Omental fat pad (tissue), 4 donors: ENCODE results near the gene PCBD1. TPM values are rescaled to one million over a fixed set of nuclear protein-coding genes. Genes with fewer than 3 reads are reported as not detected.
"Not testable (repeated sequence)": the region's sequence is repeated elsewhere in the genome, so short reads cannot be mapped to it uniquely, and the experiment has no call there.

Source experiments
- ATAC-seq: fragments of 150-250 bp; one replicate; pipeline ENCODE4 v1.9.1; 2016; ENCODE audit warnings: mild to moderate bottlenecking, moderate library complexity; ENCODE audit not compliant: low FRiP score
- DNase-seq: peaks from one replicate; pipeline ENCODE4 v3.0.0-alpha.2; 2019; ENCODE audit warnings: low spot score
- total RNA-seq, 4 donors: library from RNA; depleted of rRNA; stranded (reverse); fragments of >200 nt; gene quantifications; one replicate each; pipeline ENCODE4 v1.1.0, GENCODE V29; 2016
- TF ChIP-seq, protein P1 (sequence below), 3 donors: fragments of 450-650 bp; IDR thresholded peaks; one replicate each; pipeline ENCODE4 v1.5.1; 2016 to 2017; ENCODE audit warnings: antibody characterized with exemption in 3 of 3, mild to moderate bottlenecking in 3 of 3, moderate library complexity in 2 of 3

The PCBD1 gene
- total RNA-seq, 4 donors from 2014 or later: 47.0 to 77.2 (median 64.3) TPM

DNA sequence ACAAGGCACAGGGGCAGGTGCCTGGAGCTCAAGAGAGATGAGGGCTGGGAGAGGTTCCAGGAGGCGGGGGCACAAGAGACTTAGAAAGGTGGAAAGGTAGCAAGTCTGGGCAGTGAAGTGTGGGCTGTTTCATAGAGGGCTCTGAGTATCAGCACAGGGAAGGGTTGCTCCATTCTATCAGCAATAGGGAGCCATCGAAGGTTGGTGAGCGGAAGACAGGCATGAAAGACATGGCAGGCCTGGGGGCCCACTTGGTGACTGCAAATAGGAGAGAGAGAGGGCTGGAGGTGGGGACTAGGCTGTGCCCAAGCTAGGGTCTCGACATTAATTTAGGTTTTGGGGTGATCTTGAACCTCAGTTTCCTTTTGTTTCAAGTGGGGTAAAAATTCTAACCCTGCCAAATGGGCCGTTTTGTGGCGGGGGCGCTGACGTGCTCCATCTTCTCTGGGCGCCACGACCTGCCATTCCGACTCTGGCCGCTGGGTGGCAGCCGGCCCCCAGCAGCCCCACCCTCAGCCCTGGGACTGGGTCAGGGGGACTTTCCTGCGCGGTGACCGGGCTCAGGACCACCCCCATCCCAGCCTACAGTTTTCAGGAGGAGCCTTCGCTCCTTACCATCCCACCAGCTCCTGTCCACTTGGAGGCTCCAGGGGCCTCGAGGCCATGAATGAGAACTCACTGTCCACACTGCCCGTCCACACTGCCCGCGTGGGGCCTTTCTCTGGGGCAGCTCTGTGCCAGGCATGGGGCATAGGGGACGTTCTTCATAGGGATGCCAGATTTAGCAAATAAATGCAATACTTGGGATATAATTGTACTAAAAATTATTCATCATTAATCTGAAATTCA lies 37.2 kb upstream of the PCBD1 start:
- DNase-seq: peak; percentile 32
- peak; percentile 30 for ATAC-seq
- TF ChIP-seq, protein P1, sequence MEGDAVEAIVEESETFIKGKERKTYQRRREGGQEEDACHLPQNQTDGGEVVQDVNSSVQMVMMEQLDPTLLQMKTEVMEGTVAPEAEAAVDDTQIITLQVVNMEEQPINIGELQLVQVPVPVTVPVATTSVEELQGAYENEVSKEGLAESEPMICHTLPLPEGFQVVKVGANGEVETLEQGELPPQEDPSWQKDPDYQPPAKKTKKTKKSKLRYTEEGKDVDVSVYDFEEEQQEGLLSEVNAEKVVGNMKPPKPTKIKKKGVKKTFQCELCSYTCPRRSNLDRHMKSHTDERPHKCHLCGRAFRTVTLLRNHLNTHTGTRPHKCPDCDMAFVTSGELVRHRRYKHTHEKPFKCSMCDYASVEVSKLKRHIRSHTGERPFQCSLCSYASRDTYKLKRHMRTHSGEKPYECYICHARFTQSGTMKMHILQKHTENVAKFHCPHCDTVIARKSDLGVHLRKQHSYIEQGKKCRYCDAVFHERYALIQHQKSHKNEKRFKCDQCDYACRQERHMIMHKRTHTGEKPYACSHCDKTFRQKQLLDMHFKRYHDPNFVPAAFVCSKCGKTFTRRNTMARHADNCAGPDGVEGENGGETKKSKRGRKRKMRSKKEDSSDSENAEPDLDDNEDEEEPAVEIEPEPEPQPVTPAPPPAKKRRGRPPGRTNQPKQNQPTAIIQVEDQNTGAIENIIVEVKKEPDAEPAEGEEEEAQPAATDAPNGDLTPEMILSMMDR (IDR thresholded peaks at IDR 0.05): peak in 1 of 3 donors; percentile 78

DNA sequence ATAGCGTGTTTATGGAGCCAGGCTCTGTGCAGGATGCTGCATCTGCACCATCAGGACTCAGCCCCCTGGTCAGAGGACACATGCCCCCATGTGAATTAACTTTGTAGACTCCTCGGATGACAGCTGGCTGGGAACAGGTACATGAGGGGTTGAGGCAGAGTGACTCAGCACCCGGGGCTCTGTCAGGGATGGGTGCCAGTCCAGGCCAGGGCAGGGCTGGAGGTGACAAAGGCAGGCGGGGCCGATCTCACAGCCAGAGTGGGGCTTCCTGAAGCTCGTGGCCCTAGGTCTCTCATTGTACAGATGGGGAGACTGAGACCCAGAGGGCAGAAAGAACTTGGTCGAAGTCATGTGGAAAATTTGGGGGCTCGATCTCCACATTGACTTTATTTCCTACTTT lies 35.3 kb upstream of the PCBD1 start:
- DNase-seq (no peak), ATAC-seq (no peak)
- TF ChIP-seq, protein P1 (IDR thresholded peaks at IDR 0.05): no peak

DNA sequence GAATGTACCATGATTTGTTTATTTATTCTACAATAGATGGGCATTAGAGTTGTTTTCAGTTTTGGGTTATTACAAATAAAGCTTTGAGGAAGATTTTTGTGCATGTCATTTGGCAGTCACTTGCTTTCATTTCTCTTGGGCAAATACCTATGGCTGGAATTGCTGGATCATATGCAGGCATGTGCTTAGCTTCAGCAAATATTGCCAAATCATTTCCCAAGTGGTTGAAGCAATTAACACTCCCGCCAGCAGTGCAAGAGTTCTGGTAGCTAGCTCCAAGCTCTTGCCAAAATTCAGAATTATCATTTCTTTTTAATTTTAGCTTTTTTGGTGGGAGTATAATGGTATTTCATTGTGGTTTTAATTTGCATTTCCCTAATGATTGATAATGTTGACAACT lies 32.9 kb upstream of the PCBD1 start:
- TF ChIP-seq, protein P1 (IDR thresholded peaks at IDR 0.05): no peak
- no peak for ATAC-seq
- no peak for DNase-seq

DNA sequence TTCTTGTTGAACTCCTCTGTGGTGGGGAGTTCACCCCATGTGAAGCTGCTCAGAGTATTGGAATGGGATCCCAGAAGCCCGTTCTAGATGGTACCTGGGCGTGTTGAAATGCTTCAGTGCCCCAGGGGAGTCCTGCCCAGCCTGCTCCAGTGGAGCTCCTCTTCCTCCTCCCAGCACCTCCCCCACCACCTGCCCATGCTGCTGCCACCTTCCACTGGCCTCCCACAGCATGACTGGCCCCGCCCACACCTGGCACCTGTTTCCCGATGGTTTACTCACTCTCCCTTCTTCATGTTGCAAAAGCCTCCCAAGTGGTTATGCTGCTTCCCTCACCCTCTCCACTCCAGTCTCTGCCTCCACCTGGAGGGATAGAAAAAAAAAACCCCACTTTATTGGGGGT lies 32.2 kb upstream of the PCBD1 start:
- DNase-seq (no peak), ATAC-seq (no peak)
- TF ChIP-seq, protein P1 (IDR thresholded peaks at IDR 0.05): no peak

DNA sequence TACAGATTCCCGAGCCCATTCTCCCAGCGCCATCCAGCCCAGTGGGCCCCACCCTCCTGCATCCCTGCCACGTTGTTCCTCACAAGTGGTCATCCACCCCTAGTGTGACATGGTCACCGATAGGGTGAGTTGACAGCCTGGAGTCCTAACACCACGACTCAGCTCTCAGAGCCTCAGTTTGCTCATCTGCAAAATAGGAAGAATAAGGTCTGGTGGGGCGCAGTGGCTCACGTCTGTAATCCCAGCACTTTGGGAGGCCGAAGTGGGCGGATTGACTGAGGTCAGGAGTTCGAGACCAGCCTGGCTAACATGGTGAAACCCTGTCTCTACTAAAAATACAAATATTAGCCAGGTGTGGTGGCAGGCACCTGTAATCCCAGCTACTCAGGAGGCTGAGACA lies 31.5 kb upstream of the PCBD1 start:
- DNase-seq, ATAC-seq: not testable (repeated sequence)

DNA sequence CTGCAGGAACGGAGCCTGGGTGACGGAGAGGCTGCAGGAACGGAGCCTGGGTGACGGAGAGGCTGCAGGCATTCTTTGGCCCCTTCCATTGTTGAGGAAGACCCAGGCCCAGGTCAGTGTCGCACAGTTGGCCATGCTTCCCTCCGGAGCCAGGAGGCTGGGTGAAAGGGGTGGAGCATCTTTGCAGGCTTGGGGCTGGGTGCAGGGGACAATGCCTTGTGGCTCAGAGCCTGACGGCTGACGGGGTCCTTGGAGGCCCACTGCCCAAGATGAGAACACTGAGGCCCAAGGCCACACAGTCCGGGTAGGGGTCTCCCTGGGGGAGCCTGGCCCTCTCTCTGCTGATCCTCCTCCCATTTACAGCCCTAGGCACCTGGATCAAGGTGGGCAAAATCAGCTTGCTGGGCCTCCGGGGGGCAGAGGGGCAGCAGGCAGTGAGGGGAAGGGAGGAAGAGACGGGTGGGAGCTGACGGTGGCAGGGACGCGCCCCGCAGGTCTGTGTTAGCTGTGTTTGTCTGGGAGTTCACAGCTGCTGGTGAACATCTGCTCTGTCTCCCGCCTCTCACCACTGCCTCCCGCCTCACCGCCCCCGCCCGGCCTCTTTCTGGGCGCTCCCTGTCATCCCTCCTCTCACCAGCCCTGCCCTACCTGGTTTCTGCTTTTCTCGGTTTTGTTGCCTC lies 30.6 kb upstream of the PCBD1 start:
- ATAC-seq (no peak), DNase-seq (no peak)
- TF ChIP-seq, protein P1 (IDR thresholded peaks at IDR 0.05): no peak

DNA sequence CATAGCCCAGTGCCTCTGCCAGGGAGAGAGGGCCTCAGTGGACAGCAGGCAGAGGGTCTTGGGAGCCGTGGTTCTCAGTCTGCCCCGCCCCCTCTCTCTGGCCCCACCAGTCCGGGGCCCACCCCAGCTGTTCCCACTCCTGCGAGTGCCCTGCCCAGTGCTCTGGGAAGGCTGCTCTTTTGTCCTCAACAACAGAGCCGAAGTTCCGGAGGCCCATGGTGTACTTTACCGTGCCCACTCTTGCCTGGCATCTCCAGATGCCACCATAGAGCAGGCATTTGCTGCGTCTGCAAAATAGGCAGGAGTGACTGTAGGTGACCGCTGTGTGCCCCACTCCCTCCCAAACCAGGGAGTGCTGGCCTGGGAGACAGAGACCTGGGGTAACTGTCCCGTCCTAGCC lies 29.3 kb upstream of the PCBD1 start:
- no peak for ATAC-seq
- no peak for DNase-seq
- TF ChIP-seq, protein P1 (IDR thresholded peaks at IDR 0.05): no peak
